Urothelium cell line (cell line): ENCODE data around the gene SOCS1.
"Not testable (repeated sequence)": the region's sequence is repeated elsewhere in the genome, so short reads cannot be mapped to it uniquely, and the experiment has no call there.

Experiments used
- DNase-seq: peaks from one replicate; pipeline ENCODE4 v3.0.0; 2011; ENCODE audit warnings: low spot score, mixed read lengths
- FAIRE-seq: peaks from 2 replicates; lab custom pipeline; 2011; peaks lifted over from hg19 to GRCh38; lab: Jason Lieb, UNC

The SOCS1 gene, protein sequence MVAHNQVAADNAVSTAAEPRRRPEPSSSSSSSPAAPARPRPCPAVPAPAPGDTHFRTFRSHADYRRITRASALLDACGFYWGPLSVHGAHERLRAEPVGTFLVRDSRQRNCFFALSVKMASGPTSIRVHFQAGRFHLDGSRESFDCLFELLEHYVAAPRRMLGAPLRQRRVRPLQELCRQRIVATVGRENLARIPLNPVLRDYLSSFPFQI

DNA sequence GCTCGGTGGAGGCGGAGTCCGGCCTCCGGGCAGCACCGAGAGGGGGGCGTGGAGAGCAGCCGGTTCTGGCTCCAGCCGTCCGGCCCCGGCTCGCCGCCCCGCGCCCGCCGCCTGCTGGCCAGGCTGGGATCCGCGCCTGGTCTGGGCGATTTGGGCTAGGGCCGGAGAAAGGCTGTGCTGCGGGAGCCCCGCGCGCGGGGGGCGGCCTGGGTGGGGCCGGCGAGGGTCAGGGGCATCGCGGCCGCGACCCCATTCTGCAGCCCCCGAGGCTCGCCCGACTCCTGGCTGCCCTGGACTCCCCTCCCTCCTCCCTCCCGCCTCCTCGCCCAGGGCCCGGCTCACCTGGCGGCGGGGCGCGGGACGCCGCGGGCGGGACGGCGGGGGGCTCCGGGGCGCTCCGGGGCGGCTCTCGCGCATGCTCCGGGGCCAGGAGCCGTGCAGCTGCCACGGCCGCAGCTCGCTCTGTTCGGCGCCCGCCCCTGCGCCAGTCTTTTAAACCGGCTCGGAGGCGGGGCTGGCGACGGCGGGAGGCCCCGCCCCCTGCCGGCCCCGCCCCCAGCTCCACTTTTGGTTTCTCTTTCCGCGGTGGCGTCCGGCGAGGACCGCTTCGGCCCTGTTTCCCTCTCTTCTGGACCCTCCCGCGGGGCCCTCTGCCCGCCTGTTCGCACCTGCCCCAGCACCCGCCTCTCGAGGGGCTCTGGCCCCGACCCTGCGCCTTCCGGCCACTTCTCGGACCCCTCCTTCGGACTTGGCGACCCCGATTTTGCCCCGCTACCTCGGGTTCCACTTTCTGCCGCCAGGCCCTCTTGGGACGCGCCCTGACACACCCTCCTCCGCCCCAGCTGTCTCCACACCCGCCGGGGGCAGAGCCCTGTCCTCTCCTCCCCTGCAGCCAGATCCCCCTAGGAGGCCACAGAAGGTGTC is at the start of gene SOCS1:
TSS of gene SOCS1 (minus strand) at position 468 of the 924 bp plus-strand sequence. CDS start 726 bp downstream, outside the sequence.
- FAIRE-seq (no peak), DNase-seq (peak; percentile 95)

DNA sequence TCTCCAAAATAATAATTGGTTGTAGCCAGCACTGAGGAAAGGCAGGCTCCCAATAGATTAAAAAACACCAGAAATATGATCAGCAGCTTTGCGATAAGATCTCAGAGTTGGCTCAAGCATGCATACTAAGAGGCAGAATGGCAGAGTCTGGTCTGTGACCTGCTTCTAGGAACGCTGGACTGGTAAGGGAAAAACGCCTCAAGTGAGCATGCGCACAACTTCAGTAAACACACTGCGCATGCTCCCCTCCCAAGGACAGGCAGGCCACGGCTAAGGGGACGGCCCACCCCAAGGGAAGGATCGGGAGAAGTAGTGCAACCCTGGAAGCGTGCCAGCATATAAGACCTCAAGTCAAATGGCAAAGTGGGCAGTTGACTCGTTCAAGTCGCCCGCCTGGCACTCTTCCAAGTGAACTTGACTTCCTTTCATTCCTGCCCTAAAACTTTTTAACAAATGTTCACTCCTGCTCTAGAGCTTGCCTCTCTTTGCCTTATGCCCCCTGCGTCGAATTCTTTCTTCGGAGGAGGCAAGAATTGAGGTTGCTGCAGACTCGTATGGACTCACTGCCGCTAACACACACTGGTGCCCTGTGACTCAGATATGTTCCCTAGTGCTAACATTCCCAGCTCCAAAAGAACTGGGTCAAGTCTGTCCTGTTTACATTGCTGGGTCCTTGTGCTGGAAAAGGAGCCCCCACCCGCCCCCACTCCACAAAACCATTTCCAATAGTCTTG is 47.6 kb upstream of the SOCS1 start:
- FAIRE-seq (no peak), DNase-seq (peak; percentile 53)

DNA sequence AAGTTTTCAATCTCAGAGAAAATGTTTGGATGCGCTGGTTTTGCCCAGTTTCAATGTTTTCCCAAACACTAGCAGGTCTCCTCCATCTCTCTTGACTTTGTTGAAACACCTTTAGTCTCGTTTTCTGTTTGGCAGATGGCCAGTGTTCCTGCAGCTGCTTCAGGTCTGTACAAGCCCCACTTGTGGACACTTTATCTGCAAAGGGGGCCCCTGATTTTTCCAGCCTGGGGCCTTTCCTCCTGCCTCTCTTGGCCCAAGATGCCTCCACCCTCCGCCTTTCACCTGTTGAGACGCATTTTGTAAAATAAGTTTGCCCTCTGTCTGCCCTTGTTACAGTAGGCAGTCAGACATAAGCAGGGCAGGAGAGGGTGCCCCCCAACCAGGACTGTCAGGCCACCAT is 47.0 kb upstream of the SOCS1 start:
- DNase-seq (no peak), FAIRE-seq (no peak)

DNA sequence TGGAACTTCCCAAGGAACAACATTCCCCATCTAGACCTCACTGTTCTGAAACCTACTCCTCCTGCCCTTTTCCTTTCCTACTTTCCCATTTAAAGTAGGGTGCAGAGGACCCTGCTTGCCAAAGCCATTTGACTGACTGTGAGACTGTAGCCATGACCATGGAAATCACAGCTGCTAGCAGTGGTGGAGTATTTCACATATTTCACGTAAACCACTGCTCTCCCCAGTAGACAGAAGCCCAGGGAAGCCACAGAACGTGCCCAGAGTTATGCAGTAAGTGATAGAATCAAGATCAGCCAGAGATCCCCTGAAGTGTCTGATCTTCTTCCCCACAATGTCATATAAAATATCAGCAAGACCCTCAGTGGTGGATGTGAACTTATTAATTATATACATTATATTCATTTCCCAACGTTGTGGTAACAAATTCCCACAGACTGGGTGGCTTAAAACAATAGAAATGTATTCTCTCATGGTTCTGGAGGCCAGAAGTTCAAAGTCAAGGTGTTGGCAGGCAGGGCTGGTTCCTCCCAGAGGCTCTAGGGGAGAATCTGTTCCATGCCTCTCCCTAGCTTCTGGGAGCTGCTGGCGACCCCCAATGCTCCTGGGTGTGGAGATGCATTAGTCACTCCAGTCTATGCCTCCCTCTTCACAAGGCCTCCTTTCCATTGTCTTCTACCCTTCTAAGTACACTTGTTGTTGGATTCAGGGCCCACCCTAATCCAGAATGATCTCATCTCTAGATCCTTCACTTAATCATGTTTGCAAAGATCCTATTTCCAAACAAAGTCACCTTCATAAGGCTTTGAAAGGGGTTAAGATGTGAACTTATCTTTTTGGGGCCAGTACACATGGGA is 45.9 kb upstream of the SOCS1 start:
- FAIRE-seq: no peak
- DNase-seq: no peak

DNA sequence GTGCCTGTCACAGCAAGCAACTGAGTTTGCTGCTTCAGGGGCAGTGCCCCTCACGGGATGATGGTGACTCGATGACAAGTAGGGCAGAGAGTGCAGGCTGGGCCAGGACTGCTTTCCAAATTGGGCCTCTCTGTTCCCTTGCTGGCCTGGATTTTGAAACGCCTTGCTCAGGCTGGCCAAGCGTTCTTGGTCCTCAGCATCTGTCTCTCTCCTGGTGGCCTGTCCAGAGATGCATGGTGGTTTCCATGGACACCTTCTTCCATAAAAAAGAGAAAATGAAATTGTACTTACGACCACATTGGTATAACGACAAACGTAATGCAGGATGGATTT is 44.5 kb upstream of the SOCS1 start:
- FAIRE-seq: no peak
- DNase-seq: no peak

DNA sequence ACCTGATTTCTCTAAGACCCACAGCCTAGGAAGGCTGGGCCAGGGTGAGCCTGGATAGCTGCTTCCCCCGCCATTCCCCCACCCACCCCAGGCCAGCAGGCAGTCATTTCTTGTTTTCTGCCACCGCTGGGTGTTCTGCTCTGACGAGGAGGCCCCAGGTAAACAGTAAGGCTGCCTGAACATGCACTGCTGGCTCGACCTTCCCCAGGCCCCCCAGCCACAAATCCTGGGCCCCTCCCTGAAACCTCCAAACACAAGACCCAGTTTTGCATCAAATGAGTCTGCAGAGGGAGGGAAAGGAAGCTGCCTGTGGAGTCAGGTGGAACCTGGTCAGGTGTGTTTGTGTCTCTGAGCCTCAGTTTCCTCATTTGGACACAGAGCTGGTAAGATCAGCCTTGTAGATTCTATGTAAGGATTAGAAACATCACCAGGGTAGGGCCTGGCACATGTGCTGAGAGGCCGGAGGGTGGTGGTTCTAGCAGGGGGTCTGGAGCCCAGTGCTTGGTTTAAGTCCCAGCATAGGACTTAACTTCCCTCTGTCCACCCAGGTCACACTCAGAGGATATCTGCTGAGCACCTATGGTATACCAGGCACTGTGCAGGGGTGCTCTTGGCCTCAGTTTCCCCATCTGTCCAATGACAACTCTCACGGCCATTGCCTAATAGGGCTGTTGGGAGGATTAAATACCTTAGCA is 44.0 kb upstream of the SOCS1 start:
- FAIRE-seq (no peak), DNase-seq (no peak)

DNA sequence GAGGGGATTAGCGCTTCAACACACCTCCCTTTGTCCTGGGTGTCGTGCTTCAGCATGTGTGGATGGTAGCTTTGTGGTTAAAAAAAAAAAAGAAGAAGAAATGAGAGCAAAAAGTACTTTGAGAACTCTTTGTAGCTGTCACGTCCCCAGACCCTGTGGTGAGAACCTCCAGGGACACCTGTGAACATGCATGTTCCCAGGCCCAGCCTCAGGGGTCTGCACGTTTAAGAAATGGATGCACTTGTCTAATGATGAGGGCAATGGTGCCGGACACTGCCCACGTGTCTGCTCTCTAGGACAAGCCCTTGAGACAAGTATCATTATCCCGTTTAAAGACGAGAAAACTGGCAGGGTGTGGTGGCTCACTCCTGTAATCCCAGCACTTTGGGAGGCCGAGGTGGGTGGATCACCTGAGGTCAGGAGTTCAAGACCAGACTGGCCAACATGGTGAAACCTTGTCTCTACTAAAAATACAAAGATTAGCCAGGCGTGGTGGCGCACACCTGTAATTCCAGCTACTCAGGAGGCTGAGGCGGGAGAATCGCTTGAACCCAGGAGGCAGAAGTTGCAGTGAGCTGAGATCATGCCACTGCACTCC is 43.0 kb upstream of the SOCS1 start:
- FAIRE-seq, DNase-seq: not testable (repeated sequence)

DNA sequence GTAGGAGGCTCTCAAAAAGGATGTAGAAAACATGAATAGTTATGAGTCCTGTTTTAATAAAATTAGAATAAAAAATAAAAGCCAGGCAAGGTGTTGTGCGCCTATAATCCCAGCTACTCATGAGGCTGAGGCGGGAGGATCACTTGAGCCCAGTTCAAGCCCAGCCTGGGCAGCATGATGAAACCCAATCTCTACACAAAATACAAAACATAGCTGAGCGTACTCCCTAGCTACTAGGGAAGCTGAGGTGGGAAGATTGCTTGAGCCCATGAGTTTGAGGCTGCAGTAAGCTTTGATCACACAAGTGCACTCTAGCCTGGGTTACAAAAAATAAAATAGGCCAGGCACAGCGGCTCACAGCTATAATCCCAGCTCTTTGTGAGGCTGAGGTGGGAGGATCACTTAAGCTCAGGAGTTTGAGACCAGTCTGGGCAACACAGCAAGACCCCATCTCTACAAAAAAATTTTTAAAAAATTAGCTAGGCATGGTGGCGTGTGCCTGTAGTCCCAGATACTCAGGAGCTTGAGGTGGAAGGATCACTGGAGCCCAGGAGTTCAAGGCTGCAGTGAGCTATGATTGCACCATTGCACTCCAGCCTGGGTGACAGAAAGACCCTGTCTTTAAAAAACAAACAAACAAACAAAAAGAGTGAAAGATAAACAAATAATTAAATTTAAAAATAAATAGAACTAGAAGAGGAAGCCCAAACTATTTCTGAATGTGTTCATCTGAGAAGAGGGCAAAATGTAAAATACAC is 42.3 kb upstream of the SOCS1 start:
- DNase-seq: no peak
- FAIRE-seq: no peak

DNA sequence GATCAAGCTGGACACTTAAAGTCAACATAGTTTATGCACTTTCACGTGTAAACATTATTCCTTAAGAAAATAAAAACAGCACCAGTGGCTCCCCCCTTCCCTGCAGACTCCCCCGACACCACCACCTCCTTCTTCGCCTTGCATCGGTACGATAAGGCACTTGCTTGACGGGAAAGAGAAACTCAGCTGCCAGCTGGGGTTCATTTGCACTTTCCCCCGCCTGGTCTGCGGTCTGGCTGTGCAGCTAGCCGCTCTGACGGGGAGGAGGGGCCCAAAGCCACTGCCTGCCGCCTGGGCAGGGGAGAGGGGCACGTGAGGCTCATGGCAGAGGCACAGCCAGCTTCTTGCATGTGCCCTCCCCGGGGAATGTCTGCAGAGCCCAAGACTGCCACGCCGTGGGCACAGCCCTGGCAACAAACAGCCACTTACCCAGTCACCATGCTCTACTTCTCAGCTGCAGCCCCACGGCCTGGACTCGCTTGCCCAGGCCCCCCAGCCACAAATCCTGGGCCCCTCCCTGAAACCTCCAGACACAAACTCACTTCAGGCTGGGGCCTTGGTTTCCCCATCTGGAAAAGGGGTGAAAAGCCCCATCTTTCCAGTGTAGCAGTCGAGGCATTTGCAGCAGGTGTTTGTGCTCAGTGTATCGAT is 41.6 kb upstream of the SOCS1 start:
- peak; percentile 70 for DNase-seq
- FAIRE-seq: no peak

DNA sequence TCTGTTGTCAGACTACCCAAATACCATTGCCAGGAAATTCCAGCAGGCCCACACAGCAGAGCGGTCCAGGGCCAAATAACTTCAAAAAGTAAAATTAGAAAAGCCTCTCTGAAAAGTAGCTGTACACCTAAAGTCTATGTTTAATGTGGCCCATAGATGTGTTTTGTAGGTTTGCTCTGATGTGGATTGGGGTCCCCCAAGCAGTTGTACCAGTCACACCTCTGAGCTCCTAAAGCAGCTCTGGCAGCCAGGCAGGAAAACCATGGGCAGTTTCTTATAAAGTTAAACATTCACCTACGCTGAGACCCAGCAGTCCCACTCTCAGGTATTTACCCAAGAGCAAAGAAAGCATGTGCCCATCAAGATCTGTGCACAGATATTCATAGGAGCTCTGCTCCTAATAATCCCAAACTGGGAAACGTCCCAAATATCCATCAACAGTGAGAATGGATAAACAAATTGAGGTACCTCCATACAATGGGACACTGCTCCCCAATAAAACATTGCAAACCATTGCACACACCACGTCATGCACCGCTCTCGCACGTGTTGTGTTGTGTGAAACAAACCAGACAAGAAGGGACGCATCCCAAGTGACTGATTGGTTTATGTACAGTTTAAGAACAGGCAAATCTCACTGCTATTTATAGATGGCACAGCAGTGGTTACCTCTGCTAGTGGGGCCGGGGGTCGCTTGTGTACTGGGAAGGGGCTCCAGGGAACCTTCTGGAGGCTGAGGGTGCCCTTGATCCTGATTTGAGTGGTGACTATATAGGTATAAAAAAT is 40.9 kb upstream of the SOCS1 start:
- DNase-seq (no peak), FAIRE-seq (no peak)

DNA sequence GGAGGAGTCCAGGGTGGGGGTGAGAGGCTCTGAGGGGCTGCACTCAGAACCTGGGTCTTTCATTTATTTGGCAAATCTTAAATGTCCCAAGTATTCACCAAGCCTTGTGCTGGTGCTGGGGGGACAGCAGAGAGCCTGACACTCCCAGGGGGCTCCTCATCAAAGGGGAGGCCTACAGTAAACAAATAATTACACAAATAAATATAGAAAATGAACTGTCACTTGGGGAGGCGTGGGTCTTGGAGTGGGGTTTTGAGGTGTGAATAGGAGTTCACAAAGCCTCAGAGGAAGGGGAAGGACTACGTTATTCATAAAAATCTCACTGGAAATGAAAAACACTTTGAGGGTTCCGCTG is 40.3 kb upstream of the SOCS1 start:
- FAIRE-seq (no peak), DNase-seq (no peak)

DNA sequence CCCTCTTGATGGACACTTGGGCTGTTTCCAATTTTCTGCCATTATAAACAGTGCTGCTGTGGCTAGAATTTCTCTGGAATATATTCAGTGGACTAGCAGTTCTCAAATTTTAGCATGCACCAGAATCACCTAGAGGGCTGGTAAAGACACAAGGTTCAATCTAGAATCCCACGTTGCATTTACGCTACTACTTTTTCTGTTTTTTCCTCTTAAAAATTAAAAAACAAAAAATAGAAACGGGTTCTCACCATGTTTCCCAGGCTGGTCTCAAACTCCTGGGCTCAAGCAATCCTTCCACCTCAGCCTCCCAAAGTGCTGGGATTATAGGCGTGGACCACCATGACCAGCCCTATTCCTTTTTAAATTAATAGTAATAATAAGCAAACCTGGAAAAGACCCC is 39.7 kb upstream of the SOCS1 start:
- no peak for DNase-seq
- no peak for FAIRE-seq

DNA sequence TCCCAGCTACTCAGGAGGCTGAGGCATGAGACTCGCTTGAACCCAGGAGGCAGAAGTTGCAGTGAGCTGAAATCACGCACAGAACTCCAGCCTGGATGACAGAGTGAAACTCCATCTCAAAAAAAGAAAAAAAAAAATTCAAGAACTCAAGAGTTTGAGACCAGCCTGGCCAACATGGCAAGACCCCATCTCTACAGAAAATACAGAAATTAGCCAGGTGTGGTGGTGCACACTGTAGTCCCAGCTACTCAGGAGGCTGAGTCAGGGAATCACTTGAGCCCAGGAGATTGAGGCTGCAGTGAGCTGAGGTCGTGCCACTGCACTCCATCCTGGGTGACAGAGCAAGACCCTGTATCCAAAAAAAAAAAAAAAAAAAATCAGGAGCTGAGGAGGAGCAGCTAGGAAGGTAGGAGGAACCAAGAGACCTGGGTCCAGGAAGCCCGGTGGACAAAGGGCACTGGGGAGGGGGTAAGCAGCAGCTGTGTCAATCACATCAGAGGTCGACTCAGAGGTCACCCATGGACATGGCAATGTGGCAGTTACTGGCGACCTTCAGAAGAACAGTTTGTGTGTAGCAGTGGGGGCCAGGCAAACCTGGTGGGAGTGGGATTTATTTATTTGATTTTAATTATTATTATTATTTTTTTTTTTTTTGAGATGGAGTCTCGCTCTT is 36.2 kb upstream of the SOCS1 start:
- FAIRE-seq: no peak
- DNase-seq: no peak

DNA sequence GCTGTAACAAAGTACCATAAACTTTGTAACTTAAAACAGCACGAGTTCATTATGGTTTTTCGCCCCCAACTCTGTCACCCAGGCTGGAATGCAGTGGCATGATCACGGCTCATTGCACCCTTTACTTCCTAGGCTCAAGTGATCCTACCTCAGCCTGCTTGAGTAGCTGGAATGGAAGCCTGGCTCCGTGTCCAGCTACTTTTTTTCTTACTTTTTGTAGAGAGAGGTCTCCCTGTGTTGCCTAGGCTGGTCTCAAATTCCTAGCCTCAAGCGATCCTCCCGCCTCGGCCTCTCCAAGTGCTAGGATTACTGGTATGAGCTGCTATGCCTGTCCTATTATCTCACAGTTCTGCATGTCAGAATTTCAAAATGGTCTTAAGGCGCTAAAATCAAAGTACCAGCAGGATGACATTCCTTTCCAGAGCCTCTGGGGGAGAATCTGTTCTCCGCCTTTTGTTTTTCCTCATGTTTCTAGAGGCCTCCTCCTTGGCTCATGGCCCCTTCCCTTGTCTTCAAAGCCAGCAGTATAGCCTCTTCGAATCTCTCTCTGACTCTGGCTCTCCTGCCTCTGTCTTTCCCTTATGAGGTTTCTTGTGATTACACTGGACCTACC is 35.2 kb upstream of the SOCS1 start:
- no peak for DNase-seq
- FAIRE-seq: no peak

DNA sequence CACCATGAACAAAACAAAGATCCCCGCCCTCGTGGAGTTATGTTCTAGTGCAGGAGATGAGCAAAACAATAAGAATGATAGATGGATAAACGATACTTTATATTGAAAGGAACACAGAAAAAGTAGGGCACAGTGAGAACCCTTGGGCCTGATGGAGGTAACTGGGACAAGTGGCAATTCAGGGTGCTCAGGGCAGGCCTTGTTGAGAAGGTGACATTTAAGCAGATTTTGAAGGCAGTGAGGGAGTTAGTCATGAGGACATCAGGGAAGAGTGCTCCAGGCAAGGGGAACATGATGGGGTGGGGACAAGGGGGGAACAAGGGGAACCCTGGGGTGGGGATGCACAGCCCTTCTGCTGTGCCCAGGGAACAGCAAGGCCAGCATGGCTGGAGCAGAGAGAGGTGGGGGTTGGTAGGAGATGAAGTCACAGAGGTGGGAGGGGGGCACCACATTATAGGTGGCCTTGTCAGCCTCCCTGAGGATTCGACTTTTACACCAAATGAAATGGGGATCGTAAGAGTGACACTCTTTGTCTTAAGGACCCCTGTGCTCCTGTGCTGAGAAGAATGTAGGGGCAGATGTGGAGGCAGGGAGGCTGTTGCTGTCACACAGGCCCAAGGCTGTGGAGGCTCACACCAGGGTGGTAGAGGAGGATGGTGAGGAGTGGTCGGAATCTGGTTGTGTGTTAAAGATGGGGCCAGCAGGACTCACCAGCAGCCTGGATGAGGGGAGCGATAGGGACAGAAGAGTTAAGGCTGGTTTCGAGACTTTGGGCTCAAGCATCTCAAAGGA is 34.3 kb upstream of the SOCS1 start:
- DNase-seq (no peak), FAIRE-seq (no peak)

DNA sequence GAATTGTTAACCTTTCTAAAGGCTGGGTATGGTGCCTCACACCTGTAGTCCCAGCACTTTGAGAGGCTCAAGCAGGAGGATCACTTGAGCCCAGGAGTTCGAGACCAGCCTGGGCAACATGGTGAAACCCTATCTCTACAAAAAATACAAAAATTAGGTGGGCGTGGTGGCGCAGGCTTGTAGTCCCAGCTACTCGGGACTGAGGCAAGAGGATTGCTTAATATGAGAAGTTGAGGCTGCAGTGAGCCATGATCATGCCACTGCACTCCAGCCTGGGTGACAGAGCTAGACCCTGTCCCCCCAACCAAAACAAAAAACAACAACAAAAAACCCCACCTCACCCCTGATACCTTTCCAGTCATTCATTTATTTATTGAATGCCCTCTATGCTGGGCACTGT is 33.7 kb upstream of the SOCS1 start:
- FAIRE-seq, DNase-seq: not testable (repeated sequence)
